Fibroblast of peridontal ligament (primary cell): Measurements from ENCODE around the gene DIP2A.
"Not testable (repeated sequence)": the region's sequence is repeated elsewhere in the genome, so short reads cannot be mapped to it uniquely, and the experiment has no call there.

Source experiments
- DNase-seq: peaks from one replicate; pipeline ENCODE4 v3.0.0-alpha.2; 2010; ENCODE audit errors: extremely low read depth

The DIP2A gene

DNA sequence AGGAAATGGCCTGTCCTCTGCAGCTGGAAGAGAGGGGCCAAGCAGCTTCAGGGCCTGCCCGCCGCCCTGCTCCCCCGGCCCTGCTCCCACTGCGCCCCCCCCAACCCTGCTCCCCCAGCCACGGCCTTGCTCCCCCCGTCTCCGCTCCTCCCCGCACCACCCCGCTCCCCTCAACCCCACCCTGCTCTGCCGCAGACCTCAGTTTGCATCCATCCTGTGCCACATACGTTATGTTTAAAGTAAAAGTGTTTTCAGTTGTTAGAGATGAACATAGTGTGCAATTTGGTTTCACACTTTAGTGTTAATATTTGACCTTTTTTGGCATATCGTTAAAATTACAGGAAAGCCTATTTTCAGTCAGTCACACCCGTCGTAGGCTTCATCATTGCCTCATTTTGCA, 34.1 kb upstream of the DIP2A start:
- DNase-seq, result no peak

DNA sequence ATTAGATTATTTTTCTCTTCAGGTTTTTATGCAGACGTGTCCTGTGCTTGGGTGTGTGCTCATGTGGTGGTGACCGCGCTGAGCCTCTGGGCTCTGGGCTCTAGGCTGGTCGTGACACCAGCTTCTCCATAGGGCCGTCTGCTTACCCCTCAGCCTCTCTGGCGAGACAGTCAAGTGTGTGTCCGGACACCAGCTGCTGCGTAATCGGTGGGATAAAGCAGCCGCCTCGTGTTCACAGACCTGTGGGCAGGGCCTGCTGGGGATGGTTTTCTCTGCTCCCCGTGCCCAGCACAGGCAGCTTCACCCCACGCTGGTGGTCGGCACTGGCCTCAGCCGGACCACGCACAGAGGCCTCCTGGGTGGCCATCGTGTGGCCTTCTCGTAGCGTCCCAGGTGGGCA, 33.6 kb upstream of the DIP2A start:
- DNase-seq, result no peak

DNA sequence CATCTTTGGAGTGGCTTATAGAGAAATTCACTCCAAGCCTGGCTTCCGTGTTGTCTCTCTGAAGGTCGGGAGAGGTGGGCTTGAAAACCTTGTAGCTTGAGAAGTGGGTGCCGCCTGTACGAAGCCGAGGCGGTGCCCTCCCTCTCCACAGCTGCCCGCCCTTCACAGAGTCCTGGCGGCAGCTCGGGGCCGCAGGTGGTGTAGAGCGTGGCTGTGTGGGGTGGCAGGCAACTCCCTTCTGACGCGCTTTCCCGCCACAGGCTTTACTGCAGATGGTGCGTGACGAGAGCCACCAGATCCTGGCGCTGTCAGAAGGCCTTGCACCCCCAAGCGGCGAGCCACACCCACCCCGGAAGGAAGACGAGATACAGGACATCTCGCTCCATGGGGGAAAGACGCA, 33.1 kb upstream of the DIP2A start:
- DNase-seq, result no peak

DNA sequence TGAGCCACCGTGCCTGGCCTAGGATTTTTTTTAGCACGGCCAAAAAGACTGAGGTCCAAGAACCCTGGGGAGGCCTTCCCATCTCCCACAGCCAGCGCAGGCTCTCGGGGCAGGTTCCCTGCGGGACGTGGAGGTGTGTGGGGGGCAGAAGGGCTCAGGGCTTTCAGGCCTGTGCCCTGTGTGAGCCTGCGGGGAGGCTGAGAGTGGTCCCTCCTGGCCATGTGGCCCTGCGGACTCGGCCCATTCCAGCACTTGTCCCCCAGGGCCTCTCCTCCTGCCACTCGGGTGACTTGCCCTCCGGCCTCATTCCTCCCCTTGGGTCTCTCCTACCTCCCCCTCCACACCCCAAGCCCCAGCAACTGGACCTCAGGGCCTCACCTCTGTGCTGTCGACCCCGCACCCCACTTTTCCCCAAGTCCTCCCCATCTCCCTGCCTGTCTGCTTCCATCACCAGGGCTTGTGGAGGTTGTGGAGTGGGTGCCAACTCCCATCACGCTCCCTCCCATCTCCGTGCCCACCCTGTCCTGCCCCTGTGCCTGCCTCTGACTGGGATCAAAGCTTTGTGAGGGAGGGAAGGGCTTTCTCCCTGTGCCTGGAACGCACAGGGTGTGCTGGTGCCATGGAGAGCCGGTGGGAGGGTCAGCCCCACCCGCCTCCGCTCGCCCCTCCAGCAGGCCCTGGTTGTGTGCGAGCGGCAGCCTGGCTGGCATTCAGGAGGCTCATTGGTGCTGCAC, 32.2 kb upstream of the DIP2A start:
- no peak for DNase-seq

DNA sequence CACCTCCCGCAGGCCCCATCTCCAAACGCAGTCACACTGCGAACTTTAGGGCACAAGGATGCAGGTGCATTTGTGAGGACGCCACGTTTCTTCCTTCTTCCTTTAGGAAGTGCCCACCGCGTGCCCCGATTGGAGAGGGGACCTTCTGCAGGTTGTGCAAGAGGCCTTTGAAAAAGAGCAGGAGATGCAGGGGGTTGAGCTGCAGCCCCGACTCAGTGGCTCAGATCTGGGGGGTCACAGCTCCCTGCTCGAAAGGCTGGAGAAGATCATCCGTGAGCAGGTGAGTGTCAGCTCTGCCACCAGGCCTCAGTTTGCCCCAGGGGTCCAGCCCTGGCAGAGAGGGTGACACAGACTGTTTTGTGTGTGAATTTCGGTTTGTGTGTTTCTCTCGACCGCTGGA, 31.2 kb upstream of the DIP2A start:
- DNase-seq, result no peak

DNA sequence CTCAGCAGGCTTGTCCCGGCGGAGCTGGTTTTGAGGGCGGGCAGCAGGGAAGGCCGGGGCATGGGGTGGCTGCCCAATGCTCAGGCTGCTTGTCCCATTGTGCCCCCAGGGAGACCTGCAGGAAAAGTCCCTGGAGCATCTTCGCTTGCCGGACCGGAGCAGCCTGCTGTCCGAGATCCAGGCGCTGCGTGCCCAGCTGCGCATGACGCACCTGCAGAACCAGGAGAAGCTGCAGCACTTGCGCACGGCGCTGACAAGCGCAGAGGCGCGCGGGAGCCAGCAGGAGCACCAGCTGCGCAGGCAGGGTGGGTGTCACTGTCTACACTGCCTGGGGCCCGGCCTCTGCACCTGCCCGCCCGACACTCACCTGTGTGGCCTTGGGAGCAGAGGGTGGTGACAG, 30.4 kb upstream of the DIP2A start:
- no peak for DNase-seq

DNA sequence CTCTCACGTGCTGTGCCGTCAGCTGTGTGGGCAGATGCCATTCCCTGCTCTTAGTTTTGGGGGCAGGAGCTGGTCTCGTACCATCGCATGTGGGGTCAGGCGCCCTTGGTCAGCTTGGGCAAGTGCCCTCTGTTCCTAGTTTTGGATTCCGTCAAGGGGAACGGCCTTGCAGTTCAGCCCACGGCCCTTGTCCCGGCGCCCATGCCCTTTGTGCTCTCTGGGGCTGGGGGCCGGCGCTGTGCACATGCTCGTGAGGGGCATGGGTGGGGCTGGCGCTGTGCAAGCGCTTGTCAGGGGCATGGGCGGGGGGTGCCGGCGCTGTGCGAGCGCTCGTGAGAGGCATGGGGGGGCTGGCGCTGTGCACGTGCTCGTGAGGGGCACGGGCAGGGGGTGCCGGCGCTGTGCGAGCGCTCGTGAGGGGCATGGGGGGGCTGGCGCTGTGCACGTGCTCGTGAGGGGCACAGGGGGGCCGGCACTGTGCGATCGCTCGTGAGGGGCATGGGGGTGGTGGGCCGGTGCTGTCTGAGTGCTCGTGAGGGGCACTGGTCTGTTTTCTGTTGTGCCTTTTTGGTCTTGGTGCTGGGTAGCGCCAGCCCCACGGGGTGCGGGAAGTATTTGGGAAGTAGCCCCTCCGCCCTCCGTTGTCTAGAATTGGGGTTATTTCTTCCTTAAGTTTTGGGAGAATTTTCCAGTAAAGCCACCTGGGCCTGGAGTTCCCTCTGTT, 29.5 kb upstream of the DIP2A start:
- DNase-seq, result no peak

DNA sequence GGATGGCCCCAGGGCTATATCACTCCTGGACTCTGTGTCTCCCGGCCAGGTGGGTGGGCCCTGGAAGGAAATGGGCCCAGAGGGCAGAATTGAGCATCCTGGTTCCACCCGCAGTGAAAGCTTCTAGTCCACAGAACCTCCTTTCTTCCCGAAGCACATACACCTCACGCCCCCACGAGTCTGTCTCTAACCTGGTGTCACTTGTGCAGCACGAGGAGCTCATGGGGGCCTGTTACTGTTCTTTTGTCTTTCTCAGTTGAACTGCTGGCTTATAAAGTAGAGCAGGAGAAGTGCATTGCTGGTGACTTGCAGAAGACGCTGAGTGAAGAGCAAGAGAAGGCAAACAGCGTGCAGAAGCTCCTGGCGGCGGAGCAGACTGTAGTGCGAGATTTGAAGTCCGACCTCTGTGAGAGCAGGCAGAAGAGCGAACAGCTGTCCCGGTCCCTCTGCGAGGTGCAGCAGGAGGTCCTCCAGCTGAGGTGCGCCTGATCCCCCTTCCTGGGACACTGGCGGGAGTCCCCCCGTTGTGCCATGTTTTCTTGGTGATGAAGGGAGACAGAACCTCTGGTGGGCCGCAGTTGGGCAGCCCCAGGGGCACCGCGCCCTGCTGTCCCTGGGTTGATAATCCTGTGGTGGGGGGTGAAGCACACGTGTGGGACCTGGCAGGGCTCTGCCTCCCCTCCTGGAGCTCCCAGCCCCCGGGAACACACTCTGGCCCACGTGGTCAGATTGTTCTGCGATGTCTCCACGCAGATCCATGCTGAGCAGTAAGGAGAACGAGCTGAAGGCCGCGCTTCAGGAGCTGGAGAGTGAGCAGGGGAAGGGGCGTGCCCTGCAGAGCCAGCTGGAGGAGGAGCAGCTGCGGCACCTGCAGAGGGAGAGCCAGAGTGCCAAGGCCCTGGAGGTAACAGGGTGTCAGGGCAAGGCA, 28.7 kb upstream of the DIP2A start:
- no peak for DNase-seq

DNA sequence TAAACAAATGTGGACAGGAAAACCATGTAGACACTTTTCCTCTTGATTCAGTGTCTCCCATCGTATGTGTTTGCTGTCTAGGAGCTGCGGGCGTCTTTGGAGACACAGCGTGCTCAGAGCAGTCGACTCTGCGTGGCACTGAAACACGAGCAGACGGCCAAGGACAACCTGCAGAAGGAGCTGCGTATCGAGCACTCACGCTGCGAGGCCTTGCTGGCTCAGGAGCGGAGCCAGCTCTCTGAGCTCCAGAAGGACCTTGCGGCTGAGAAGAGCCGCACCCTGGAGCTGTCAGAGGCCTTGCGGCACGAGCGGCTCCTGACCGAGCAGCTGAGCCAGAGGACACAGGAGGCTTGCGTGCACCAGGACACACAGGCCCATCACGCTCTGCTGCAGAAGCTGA, 27.2 kb upstream of the DIP2A start:
- no peak for DNase-seq

DNA sequence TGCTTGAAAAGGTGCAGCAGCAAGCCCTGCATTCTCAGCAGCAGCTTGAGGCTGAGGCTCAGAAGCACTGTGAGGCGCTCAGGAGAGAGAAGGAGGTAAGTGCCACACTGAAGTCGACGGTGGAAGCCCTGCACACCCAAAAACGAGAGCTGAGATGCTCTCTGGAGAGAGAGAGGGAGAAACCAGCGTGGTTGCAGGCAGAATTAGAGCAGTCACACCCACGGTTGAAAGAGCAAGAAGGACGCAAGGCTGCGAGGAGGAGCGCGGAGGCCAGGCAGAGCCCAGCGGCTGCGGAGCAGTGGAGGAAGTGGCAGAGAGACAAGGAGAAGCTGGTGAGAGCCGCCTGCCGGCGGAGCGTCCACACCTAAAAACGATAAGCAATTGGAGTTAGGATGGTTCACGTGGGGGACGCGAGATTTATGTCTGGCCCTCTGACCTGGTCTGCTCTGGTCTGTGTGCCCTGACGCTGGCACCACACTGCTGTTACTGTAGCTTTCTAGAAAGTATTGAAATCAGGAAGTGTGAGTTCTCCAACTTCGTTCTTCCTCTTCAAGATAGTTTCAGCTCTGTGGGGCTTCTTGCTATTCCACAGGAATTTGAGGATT, 26.7 kb upstream of the DIP2A start:
- DNase-seq, result no peak

DNA sequence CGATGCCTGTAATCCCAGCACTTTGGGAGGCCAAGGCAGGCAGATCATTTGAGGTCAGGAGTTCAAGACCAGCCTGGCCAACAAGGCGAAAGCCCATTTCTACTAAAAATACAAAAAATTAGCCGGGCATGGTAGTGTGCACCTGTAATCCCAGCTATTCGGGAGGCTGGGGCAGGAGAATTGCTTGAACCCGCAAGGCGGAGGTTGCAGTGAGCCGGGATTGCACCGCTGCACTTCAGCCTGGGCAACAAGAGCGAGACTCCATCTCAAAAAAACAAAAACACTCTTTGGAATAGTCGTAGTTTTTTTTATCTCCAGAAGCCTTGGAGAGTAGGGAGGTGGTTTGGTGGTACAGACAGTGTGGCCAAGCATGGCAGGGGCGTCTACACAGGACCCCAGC, 25.6 kb upstream of the DIP2A start:
- not testable (repeated sequence) for DNase-seq

DNA sequence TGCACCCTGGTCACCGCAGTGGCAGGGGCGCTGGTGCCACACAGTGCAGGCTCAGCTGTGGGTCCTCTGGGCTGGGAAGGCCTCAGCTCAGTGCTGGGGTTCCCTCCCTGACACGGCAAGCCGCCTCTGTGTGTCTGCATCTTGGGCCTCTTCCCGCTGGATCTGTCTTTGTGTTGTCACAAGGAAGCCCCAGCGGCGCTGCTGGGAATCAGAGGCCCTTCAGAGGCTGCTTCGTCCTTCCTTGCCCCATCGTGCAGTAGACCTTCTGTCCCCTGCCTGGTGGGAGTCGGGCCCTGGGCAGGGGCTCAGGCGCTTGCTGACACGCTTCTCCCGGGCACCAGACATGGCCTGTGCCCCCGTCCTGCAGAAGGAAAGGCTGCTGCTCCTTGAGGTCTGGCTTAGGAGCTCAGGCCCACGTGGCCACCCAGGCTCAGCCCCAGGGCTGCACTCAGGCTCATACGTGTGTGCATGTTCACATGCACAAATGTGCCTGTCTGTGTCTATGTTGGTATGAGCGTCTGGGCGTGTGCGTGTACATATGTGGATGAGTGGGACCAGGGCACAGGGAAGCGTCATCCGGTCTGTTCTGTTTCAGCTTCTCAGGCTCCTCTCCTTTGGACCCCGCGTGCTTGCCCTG, 24.3 kb upstream of the DIP2A start:
- no peak for DNase-seq

DNA sequence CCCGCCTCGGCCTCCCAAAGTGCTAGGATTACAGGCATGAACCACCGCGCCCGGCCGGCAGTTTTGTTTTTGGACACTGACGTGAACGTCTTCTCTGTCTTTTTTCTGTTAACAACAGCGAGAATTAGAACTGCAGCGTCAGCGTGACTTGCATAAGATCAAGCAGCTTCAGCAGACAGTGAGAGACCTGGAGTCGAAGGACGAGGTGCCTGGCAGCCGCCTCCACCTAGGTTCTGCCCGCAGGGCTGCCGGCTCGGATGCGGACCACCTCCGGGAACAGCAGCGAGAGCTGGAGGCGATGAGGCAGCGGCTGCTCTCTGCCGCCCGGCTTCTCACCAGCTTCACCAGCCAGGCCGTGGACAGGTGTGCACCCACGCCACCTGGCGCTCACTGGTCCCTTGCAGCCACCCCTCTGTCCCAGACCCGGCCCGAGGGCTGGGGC, 22.9 kb upstream of the DIP2A start:
- DNase-seq, result no peak

DNA sequence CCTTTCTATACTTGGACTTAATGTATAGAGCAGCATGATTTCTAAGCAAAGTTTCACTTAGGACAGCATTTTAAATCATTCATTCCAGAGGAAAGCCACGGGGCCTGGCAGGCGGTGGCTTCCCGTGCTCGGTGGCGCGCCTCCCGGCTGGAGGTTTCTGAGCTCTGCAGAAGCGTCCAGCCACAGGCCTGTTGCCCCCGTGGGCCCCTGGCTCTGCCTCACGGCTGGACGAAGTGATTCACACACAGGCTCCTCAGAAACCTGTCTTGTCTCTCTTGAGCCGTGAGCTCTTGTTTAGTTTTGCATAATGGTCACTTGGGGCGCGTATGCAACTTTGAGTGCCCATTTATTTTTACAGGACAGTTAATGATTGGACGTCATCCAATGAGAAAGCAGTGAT, 22.1 kb upstream of the DIP2A start:
- DNase-seq, result no peak

DNA sequence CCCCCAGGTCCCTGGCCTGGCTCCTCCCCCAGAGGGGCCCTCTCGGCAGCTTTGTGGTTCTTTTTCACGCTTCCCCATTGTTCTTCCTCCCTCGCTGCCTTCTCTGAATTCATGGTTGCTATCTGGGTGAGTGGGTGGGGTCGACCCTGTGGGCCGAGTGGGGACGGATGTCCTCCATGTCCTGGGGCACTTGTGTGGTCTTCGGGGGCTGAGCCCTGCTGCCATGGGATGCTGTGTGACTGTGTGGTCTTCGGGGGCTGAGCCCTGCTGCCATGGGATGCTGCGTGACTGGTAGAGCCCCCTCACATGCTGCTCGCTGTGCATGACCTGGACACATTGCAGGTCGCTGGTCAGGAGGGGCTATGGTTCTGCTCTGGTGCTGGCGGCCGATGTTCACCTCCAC, 21.6 kb upstream of the DIP2A start:
- no peak for DNase-seq

DNA sequence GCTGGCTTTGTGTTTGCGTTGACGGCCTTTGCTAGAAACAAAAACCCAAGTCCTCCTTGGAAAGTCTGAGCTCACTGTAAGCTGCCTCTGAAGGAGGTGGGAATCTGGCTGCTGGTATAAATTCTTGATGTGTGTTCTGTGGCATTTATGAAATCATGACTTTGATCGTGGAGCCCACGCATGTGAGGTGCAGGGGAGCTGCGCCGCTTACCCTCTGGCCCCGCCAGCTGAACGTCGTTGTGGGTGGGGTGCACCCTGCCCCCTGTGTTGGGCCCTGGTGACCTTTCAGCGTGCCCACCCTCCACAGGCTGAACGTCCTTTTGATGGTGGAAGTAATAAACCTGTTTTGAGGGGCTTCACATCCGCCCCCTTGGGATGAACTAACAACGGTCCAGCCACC, 21.2 kb upstream of the DIP2A start:
- DNase-seq, result no peak

DNA sequence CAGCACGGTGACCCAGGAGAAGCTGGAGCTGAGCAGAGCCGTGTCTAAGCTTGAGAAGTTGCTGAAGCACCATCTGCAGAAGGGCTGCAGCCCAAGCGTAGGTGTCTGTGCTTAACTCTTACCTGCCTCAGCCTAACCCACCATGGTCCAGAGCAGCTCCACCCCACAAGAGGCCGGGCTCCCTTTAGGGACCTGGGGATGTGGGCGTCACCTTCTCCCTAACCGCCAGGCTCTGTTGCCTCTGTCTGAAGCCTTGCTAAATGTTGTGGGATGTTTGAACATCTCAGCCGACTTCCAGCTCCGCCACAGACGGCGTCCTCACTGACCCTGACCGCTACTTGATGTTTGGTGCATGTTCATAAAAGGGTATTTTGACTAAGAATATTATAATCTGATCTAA, 20.4 kb upstream of the DIP2A start:
- DNase-seq, result no peak

DNA sequence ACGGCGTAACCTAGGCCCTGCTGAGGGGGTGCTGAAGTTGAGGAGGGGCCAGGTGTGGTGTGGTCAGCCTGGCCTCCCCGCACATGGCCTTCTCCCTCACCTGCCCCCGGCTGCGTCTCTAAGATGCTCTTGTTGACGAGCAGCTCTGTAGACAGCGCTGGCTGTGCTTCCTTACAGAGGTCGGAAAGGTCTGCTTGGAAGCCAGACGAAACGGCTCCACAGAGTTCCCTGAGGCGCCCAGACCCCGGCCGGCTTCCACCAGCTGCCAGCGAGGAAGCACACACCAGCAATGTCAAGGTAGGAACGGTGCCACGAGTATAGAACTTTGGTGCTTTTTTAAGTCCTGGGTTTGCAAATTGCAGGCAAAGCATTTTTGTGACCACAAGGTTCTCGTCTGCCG, 18.8 kb upstream of the DIP2A start:
- no peak for DNase-seq

DNA sequence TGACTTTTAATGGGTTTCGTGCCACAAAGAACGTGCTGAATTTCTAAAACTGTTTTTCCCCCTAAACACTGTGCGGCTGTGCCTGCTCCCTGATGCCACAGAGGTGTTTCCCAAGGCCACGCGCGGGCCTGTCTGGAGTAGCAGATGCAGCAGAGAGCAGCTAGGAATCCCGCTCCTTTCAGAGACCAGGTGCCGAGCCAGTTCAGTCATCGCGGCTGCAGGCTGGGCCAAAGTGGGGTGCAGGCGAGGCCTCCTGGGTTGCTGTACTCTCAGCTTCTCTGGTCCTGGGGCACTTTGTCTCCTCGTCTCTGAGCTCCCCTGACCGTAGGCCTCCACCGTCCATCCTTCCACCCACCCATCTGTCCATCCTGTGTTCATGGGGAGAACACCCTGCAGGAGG, 17.4 kb upstream of the DIP2A start:
- DNase-seq, result no peak

DNA sequence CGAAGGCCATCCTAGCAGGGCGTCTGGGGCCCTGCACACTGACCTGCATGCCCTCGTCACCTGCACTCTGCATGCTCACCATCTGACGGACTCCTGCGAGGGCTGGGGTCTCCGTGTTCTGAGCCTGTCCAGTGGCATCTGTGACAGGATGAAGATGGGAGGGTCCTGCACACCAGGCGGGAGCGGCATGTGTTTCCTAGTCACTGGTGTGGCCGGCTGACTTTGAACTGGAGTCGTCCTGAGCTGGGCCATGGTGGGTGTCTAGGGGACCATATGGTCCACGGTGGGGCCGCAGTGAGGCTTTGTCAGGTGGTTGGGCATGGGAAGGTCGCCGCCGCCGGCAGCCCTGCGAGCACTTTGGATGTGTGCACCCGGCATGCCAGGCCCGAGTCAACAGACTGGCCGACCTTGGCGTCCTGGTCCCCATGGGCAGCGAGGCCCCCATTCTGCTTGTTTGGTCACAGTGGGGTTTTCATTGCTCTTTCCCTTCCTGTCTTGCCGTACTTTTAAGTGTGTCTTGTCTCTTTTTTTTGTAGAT, 16.7 kb upstream of the DIP2A start:
- no peak for DNase-seq

DNA sequence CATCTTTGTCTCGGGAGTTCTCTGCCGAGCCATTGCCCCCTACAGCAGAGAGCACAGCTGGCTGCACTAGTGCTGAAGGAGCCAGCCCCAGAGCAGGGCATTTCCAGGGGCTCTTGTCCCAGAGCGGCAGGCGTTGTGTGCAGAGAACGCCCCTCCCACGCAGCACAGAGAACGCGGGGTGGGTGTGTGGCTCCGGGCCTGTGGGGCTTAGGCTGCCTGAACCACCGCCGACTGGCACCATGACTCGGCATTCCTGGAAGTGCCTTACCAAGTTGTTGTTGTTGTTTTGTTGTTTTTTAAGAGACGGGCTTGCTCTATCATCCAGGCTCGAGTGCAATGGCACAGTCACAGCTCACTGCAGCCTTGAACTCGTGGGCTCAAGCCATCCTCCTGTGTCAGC, 15.8 kb upstream of the DIP2A start:
- DNase-seq, result no peak
